B cell (primary cell): ENCODE results near the gene DKKL1. TPM values are rescaled to one million over a fixed set of nuclear protein-coding genes. Genes with fewer than 3 reads are reported as not detected.
"Not testable (repeated sequence)": the region's sequence is repeated elsewhere in the genome, so short reads cannot be mapped to it uniquely, and the experiment has no call there.

Source experiments
- ATAC-seq: fragments of 200-7000 bp; cut with Tn5 transposase; one replicate; pipeline ENCODE4 v1.10.0; 2021; ENCODE audit warnings: low read depth, mild to moderate bottlenecking, moderate number of reproducible peaks, moderate library complexity
- CTCF ChIA-PET: fragments of 350-600 bp; sonication (Branson Sonifier 250); formaldehyde crosslinking; loops from one replicate; lab custom pipeline; 2021; ENCODE audit warnings: antibody characterized with exemption, inconsistent platforms; lab: Charles Lee
- POLR2A ChIA-PET: fragments of 350-600 bp; sonication (Branson Sonifier 250); formaldehyde crosslinking; loops from one replicate; lab custom pipeline; 2021; ENCODE audit warnings: antibody characterized with exemption; lab: Charles Lee
- DNase-seq: peaks from one replicate; pipeline ENCODE4 v3.0.0; 2013
- H2AFZ ChIP-seq: 2 replicates; pipeline ENCODE4 v1.6.1; 2012; ENCODE audit warnings: mild to moderate bottlenecking, low read depth, low read length; ENCODE audit not compliant: insufficient read depth, poor library complexity, severe bottlenecking
- H3K27ac ChIP-seq, 2 donors: 1 replicate in 1 of 2; 2 replicates in 1 of 2; pipeline ENCODE4 v1.5.1; 2012 to 2013; ENCODE audit warnings: low read length in 2 of 2, mild to moderate bottlenecking in 2 of 2, moderate library complexity in 1 of 2
- H3K27me3 ChIP-seq, 4 experiments: fragments of 200-600 bp in 1 of 4; sonication (generic) in 1 of 4; replicated peaks in 1 of 4; 1 replicate in 2 of 4; 2 replicates in 2 of 4; pipeline versions ENCODE4 v1.6.1 to v1.7.0; 2013 to 2016; ENCODE audit warnings: low read length in 3 of 4, mild to moderate bottlenecking in 2 of 4, mixed read lengths in 1 of 4, moderate library complexity in 1 of 4; ENCODE audit not compliant: insufficient read depth in 4 of 4, control insufficient read depth in 3 of 4; ENCODE audit errors: control extremely low read depth in 1 of 4
- H3K36me3 ChIP-seq, 2 experiments: replicated peaks in 1 of 2; 1 replicate in 1 of 2; 2 replicates in 1 of 2; pipeline versions ENCODE4 v1.6.1 to v1.7.1; 2013; ENCODE audit warnings: low read length in 1 of 2; ENCODE audit not compliant: insufficient read depth in 2 of 2, control insufficient read depth in 1 of 2; ENCODE audit errors: control extremely low read depth in 1 of 2, extremely low read depth in 1 of 2
- H3K4me1 ChIP-seq, 2 donors: fragments of 200-600 bp in 1 of 2; sonication (generic) in 1 of 2; 1 replicate in 1 of 2; 2 replicates in 1 of 2; pipeline versions ENCODE4 v1.5.1 to v1.6.1; 2013 to 2017; ENCODE audit warnings: low read length in 2 of 2; ENCODE audit not compliant: control insufficient read depth in 2 of 2, insufficient read depth in 2 of 2
- H3K4me2 ChIP-seq: replicated peaks from 2 replicates; pipeline ENCODE3; 2012; ENCODE audit warnings: mild to moderate bottlenecking, low read depth, low read length; ENCODE audit not compliant: poor library complexity, severe bottlenecking
- H3K4me3 ChIP-seq, 5 experiments: fragments of 200-600 bp in 1 of 5; sonication (generic) in 1 of 5; 1 replicate in 3 of 5; 2 replicates in 2 of 5; pipeline versions ENCODE4 v1.5.1 to v1.7.0; 2011 to 2016; ENCODE audit warnings: low read length in 4 of 5, mild to moderate bottlenecking in 4 of 5, low read depth in 2 of 5, control low read depth in 1 of 5, moderate library complexity in 1 of 5; ENCODE audit not compliant: insufficient read depth in 1 of 5; ENCODE audit errors: control extremely low read depth in 1 of 5, extremely low read depth in 1 of 5
- H3K79me2 ChIP-seq: fragments of 200-600 bp; sonication (generic); one replicate; pipeline ENCODE4 v1.6.0; 2016; ENCODE audit warnings: low read length; ENCODE audit not compliant: control insufficient read depth, insufficient read depth
- H3K9ac ChIP-seq: fragments of 200-600 bp; sonication (generic); 2 replicates; pipeline ENCODE4 v1.6.1; 2017; ENCODE audit warnings: mild to moderate bottlenecking, low read length, moderate library complexity
- H3K9me3 ChIP-seq, 3 donors: one replicate each; pipeline versions ENCODE4 v1.6.1 to v1.7.1; 2013; ENCODE audit warnings: low read length in 2 of 3; ENCODE audit not compliant: control insufficient read depth in 2 of 3, insufficient read depth in 1 of 3; ENCODE audit errors: control extremely low read depth in 1 of 3
- H4K20me1 ChIP-seq: 2 replicates; pipeline ENCODE4 v1.6.0; 2012; ENCODE audit warnings: mild to moderate bottlenecking, low read length; ENCODE audit not compliant: insufficient read depth, control insufficient read depth, poor library complexity, severe bottlenecking
- H3K27ac Mint-ChIP-seq: one replicate; pipeline ENCODE4 v1.8.0; 2021; ENCODE audit warnings: mixed read lengths
- H3K27me3 Mint-ChIP-seq: one replicate; pipeline ENCODE4 v1.8.0; 2021; ENCODE audit warnings: mixed read lengths
- H3K4me1 Mint-ChIP-seq: one replicate; pipeline ENCODE4 v1.8.0; 2021; ENCODE audit warnings: mixed read lengths
- H3K4me3 Mint-ChIP-seq: one replicate; pipeline ENCODE4 v1.8.0; 2021; ENCODE audit warnings: mixed read lengths
- H3K9me3 Mint-ChIP-seq: one replicate; pipeline ENCODE4 v1.8.0; 2022; ENCODE audit warnings: mixed read lengths; ENCODE audit not compliant: insufficient read depth
- CTCF ChIP-seq: fragments of 200-600 bp; IDR thresholded peaks from one replicate; pipeline ENCODE4 v1.8.0; 2022; ENCODE audit warnings: antibody characterized with exemption, mild to moderate bottlenecking
- EZH2 ChIP-seq: IDR thresholded peaks from 2 replicates; pipeline ENCODE4 v1.6.1; 2012; ENCODE audit warnings: borderline replicate concordance, low read depth, mild to moderate bottlenecking, moderate library complexity, low read length; ENCODE audit not compliant: insufficient read depth, poor library complexity, severe bottlenecking
- WGBS: methylation state at CpG from one replicate; pipeline ENCODE4 v1.1.5; 2013; ENCODE audit warnings: missing lambda C conversion rate; ENCODE audit not compliant: insufficient coverage; 5-methylcytosine and 5-hydroxymethylcytosine counted together
- intact Hi-C: fragments of 100-400 bp; cut with micrococcal nuclease; formaldehyde crosslinking; loops from one replicate; pipeline ENCODE4 v1.10.0; 2022
- polyA plus RNA-seq: library from polyadenylated mRNA; depleted of rRNA; stranded (reverse); fragments of >200 nt; gene quantifications from 2 replicates; pipeline ENCODE4 v1.2.3, GENCODE V29; 2012
- total RNA-seq, 2 donors: library from RNA; stranded (reverse); fragments of 120-200 nt in 1 of 2; gene quantifications; 1 replicate in 1 of 2; 2 replicates in 1 of 2; pipeline versions ENCODE4 v1.2.3 to v1.2.4, GENCODE V29; 2013 to 2022

Gene DKKL1
- total and polyA plus RNA-seq, 2 donors (not counting 1 experiment from before 2014, with no cell fraction given): 1.2 to 1.6 TPM

GRCh38 chr19:49324801-49325576 is 38.7 kb upstream of the DKKL1 start, which contains the start of gene SLC6A16:
Gene SLC6A16 (minus strand): TSS chr19:49325191. CDS start chr19:49311347, 13,844 bp downstream.
- Mint-ChIP-seq H3K27me3 (no peaks in the 10 kb centered on the region), H3K27ac (peak within 1 kb of the TSS; percentile 95), H3K9me3 (no peaks in the 10 kb centered on the region), H3K4me1 (peaks cover 66% of the 10 kb centered on the region), H3K4me3 (peak within 1 kb of the TSS; percentile 77)
- intact Hi-C loops: loop anchor here (5.0 kb wide), 1 partner anchor 37 kb away; the partner anchor contains the start of genes DKKL1 and TEAD2
- Histone ChIP-seq H3K4me1 (peaks cover 62 to 68% of the 10 kb centered on the region in 2 donors), H3K36me3 (peaks cover 0 to 8% of the 10 kb centered on the region in 2 experiments), H3K4me2 (peak within 1 kb of the TSS; percentile 66), H3K9me3 (peaks cover 4 to 32% (median 12%) of the 10 kb centered on the region in 3 donors), H3K79me2 (peaks cover 43% of the 10 kb centered on the region), H3K27me3 (no peaks in the 10 kb centered on the region), H3K9ac (peak within 1 kb of the TSS; percentile 23), H3K27ac (peak within 1 kb of the TSS; percentile 69 to 93), H2AFZ (peak within 1 kb of the TSS; percentile 55), H3K4me3 (peak within 1 kb of the TSS in 2 of 5 experiments; percentile 15 to 50), H4K20me1 (no peaks in the 10 kb centered on the region)
- ChIA-PET CTCF (interaction anchor here (0.8 to 7.7 kb wide), 9 partner anchors 9 to 145 kb away, joined by 3 to 51 read pairs (median 8); partner anchors contain the start of gene CD37), POLR2A (interaction anchor here (1.2 to 5.2 kb wide), 4 partner anchors 9 to 15 kb away, joined by 3 to 59 read pairs (median 12); partner anchors contain the start of gene CD37)
- WGBS: 86% methylated on average over 29 of the region's 38 CpGs
- DNase-seq: peak; percentile 63
- TF ChIP-seq CTCF: no peak
- TF ChIP-seq EZH2: no peak
- ATAC-seq: no peak

- peaks cover 68% of the 10 kb centered on the region for H3K4me1 Mint-ChIP-seq
- Histone ChIP-seq H3K9me3 (peaks cover 4 to 32% (median 10%) of the 10 kb centered on the region in 3 donors), H3K4me3 (peak overlapping the region in 2 of 5 experiments; percentile 15 to 50), H3K9ac (peak overlapping the region; percentile 23), H3K27ac (peak overlapping the region; percentile 69 to 93), H3K4me2 (peak overlapping the region; percentile 66), H3K79me2 (peaks cover 47% of the 10 kb centered on the region), H3K4me1 (peaks cover 69 to 75% of the 10 kb centered on the region in 2 donors)
- ATAC-seq, H3K36me3 ChIP-seq, H3K27me3 ChIP-seq, DNase-seq, H4K20me1 ChIP-seq, H3K9me3 Mint-ChIP-seq, H3K27me3 Mint-ChIP-seq, H2AFZ ChIP-seq: not testable (repeated sequence)
- H3K27ac Mint-ChIP-seq: peak overlapping the region; percentile 95
- ChIA-PET POLR2A (interaction anchor here (0.6 to 5.2 kb wide), 9 partner anchors 9 to 315 kb away, joined by 3 to 59 read pairs (median 4); partner anchors contain the start of gene CD37), CTCF (interaction anchor here (0.6 to 7.7 kb wide), 18 partner anchors 9 to 600 kb away, joined by 3 to 51 read pairs (median 4); partner anchors contain the start of gene CD37)
- H3K4me3 Mint-ChIP-seq: peak overlapping the region; percentile 77
- intact Hi-C loops: loop anchor here (1.0 to 5.0 kb wide), 3 partner anchors 9 to 37 kb away; partner anchors contain the start of genes DKKL1 and TEAD2
- WGBS: 65% methylated on average over 7 of the region's 13 CpGs
Observed at GRCh38 chr19:49325756-49326155, 37.9 kb upstream of the DKKL1 start.
